ENCODE results near the gene NOC2L. TPM values are rescaled to one million over a fixed set of nuclear protein-coding genes. Genes with fewer than 3 reads are reported as not detected.

Gene NOC2L
- total and polyA plus RNA-seq, 9 of the 15 experiments (the other 6 are each of a cell fraction or from before 2014, with no cell fraction given), result 4.0 to 410 (median 200) TPM

GRCh38 chr1:1006305-1007159 lies 47.5 kb upstream of the NOC2L start (continued):
- TF ChIP-seq MNT (conservative IDR thresholded peaks at IDR 0.05) (peak in 1 of 2 experiments; percentile 34; a peak in 1 of 4 replicates), SREBF2 (CRISPR knock-in tag; IDR thresholded peaks at IDR 0.05) (no peak)

- Histone ChIP-seq H3K27me3 (ENCODE audit: control insufficient read depth in 2 of 2, insufficient read depth in 2 of 2, low read length in 2 of 2) (no peaks in the 10 kb centered on the region), H2AFZ (ENCODE audit: low read depth, low read length) (no peak overlapping the region), H3K36me3 (ENCODE audit: control insufficient read depth, insufficient read depth, low read length) (no peaks in the 10 kb centered on the region), H3K4me3 (no peak overlapping the region), H3K27ac (ENCODE audit: extremely low read depth, low read depth, low read length) (no peak overlapping the region), H3K4me2 (ENCODE audit: insufficient read depth, low read length) (no peak overlapping the region), H3K79me2 (ENCODE audit: control insufficient read depth, insufficient read depth, low read length) (peaks cover 9% of the 10 kb centered on the region; the same call in 2 of the 3 replicates), H4K20me1 (replicated peaks; ENCODE audit: control insufficient read depth, insufficient read depth, low read length) (0 out of 2 replicates have a peak, but pooled peaks cover 4% of the 10 kb centered on the region), H3K4me1 (replicated peaks in 1 of 2; ENCODE audit: control insufficient read depth in 2 of 2, insufficient read depth in 2 of 2, low read length in 2 of 2) (peaks cover 37 to 58% of the 10 kb centered on the region in 2 experiments), H3K9ac (ENCODE audit: insufficient read depth in 1 of 2, low read depth in 2 of 2, low read length in 2 of 2) (peak overlapping the region in 1 of 2 experiments; percentile 90; a peak in 2 of 4 replicates), H3K9me1 (ENCODE audit: control insufficient read depth, insufficient read depth, low read length) (no peaks in the 10 kb centered on the region), H3K9me3 (replicated peaks; ENCODE audit: control insufficient read depth, insufficient read depth, low read depth, low read length) (no peaks in the 10 kb centered on the region; the same call in none of the 2 replicates)
- FAIRE-seq, result no peak
- in situ Hi-C loops (cut with MboI) (no loop called here), intact Hi-C loops (cut with micrococcal nuclease) (no loop called here)
- no peak for ATAC-seq
- ChIA-PET CTCF (ENCODE audit: low intra/inter-chr PET ratio) (no interaction called here), POLR2A (interaction anchor here (0.9 to 2.6 kb wide), 2 partner anchors 8 to 9 kb away, joined by 4 to 9 read pairs; partner anchors contain the start of gene ISG15)
- WGBS (ENCODE audit: insufficient coverage, low coverage, missing lambda C conversion rate), result 80% methylated on average over 16 of the region's 23 CpGs
- no TSS peak for BruUV-seq (replicated peaks)
- TF ChIP-seq SMARCA5 (IDR thresholded peaks at IDR 0.05), result no peak
- no peak for TF ChIP-seq ZNF695 (CRISPR knock-in tag; IDR thresholded peaks at IDR 0.05)
- peak; percentile 37; the same call in 1 of the 2 replicates for TF ChIP-seq POLR2G (IDR thresholded peaks at IDR 0.05; ENCODE audit: low read depth, low read length)
- peak in 2 of 4 experiments; percentile 6 to 7 for DNase-seq (ENCODE audit: extremely low read depth in 1 of 4, low spot score in 3 of 4)
Observed at GRCh38 chr1:1005774-1006304, 46.8 kb upstream of the NOC2L start.
